Ammon's horn (tissue), 1 donor: Measurements from ENCODE around the gene CD300LB.
"Not testable (repeated sequence)": the region's sequence is repeated elsewhere in the genome, so short reads cannot be mapped to it uniquely, and the experiment has no call there.

ENCODE experiments used
- DNase-seq: peaks from one replicate; pipeline ENCODE4 v3.0.0-alpha.2; 2016; ENCODE audit warnings: low spot score

CD300LB gene

GRCh38 chr17:74525781-74526288 lies 5.4 kb downstream of the CD300LB start:
- DNase-seq: no peak

DNA sequence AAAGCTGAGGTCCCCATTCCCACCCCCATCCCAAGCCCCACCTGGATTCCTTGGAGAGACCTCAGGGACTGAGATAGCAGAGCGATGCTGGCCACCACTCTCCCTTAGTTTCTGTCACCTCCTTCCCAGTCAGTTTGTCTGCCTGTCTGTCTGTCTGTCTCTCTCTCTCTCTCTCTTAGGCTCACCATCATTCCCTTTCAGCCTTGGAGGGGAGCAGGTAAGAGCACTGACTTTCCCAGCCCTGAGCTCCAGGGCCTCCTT lies 5.9 kb downstream of the CD300LB start:
- no peak for DNase-seq

DNA sequence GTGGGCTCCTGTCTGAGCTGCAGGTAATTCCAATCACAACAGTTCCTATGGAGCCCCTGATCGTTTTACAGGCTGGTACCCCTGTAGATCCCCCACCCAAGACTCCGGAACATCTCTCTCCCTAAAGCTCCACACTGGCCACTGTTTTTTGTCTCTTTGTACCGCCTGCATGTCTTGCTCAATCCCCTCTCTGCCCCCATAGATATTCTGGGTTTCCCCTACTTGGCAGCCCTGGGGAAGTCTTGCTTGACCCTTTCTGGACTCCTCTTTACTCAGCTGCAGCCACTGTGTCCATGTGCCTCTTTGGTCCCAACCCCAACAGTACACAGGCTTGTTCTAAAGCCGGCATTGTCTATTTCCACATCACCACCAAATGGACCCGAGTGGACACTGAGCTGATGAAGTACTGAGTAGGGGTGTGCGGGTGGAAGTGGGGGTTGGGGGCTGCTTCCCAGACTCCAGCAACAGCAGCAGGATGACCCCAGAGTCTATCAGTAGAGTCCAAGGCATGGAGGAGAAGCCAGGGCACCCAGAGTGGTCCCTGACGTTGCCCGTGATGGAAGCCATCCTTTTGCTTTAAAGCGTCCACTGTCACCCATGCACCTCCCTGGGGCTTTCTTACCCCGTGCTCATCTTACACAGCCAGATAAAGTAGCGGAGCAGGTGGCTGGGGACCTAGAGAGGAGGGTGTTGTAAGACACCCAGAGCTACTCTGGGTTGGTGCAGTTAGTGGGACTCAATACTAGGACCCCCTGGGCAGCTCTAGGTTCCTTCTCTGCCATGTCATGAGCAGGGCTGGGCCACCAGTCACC lies 6.4 kb downstream of the CD300LB start:
- no peak for DNase-seq

DNA sequence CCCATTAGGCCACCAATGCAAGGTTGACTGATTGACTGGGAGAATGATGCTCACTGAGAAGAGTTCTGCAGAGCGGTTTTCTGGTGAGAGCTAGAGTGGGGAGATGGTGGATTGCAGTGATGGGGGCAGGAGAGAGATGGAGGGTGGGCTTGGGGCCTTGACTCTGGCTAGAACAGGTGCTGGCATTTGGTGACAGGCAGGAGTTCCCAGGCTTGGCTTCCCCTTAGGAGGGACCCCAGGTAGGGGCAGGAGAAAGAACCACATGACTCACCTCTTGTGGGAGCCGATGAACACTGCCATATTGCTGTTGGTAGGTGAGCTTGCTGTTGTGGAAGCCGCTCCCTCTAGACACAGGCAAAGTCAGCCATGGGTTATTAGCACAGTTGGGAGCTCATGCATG lies 8.0 kb downstream of the CD300LB start:
- no peak for DNase-seq

GRCh38 chr17:74522381-74523105 lies 8.7 kb downstream of the CD300LB start:
- no peak for DNase-seq

DNA sequence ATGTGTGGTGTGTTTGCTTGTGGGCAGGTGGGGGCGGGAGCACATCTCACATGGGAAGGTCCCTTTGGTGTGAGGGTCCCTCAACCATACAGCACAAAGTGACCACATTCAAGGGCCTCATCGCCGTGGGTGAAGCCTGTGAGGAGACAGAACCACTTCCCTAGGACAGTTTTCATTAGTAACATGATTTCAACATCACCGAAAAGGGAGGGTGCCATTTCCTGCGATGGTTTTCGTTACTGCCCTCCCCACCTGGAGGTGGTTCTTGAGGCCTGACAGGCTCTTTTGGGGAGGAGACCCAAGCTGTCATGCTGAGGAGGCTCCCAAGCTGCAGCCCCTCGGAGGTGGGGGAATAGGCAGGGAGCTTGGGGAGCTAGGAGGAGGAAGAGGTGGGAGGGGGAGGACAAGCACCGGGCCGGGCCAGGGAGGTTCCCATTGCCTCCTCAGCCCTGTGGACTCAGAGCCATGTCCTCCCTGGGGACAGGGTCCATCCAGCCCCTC lies 9.5 kb downstream of the CD300LB start:
- DNase-seq: peak; percentile 58

DNA sequence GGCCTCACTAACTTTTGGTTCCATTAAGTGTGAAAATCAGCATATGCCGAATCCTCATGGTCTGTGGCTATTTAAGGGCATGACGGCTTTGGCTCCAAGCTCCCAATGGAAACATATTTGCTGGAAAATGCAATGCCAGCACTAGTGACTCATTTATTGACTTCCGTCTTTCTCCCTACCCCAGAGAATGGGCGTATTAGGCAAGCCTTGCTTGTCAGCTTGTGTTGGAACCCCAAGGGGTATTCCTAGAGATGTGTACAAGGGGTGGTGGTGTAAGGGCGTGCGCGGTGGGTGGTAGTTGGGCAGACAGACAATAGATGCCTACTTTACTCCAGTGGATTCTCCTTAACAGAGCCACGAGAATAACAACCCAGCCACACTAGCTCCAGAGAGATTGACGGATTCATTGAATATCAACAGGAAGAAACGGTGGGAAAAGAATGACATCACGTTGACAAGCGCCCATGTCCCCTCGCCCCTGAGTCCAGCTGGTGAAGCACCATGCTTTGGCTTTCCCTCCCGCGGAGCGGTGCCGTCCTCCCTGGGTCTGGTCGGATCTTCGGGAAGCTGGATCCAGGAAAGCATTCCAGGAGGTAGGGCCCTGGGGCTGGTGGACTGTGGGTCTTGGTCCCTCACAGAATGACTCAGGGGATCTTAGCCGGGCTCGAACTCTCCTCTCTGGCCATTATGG lies 10.3 kb downstream of the CD300LB start:
- DNase-seq: peak; percentile 49

- DNase-seq: peak; percentile 62
Observed at GRCh38 chr17:74520016-74520434, 11.2 kb downstream of the CD300LB start.

GRCh38 chr17:74518413-74518981 lies 12.8 kb downstream of the CD300LB start:
- DNase-seq: not testable (repeated sequence)

GRCh38 chr17:74516561-74517328 lies 14.5 kb downstream of the CD300LB start:
- no peak for DNase-seq

DNA sequence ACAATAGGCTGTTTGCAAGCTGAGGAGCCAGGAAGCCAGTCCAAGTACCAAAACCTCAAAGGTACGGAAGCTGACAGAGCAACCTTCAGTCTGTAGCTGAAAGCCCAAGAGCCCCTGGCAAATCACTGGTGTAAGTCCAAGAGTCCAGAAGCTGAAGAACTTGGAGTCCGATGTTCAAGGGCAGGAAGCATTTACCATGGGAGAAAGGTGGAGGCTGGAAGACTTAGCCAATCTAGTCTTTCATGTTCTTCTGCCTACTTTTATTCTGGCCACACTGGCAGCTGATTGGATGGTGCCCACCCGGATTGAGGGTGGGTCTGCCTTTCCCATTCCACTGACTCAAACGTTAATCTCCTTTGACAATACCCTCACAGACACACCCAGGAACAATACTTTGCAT lies 15.3 kb downstream of the CD300LB start:
- no peak for DNase-seq

- no peak for DNase-seq
Observed at GRCh38 chr17:74514632-74515334, 16.5 kb downstream of the CD300LB start.

- DNase-seq: no peak
Observed at GRCh38 chr17:74513987-74514631, 17.2 kb downstream of the CD300LB start.

DNA sequence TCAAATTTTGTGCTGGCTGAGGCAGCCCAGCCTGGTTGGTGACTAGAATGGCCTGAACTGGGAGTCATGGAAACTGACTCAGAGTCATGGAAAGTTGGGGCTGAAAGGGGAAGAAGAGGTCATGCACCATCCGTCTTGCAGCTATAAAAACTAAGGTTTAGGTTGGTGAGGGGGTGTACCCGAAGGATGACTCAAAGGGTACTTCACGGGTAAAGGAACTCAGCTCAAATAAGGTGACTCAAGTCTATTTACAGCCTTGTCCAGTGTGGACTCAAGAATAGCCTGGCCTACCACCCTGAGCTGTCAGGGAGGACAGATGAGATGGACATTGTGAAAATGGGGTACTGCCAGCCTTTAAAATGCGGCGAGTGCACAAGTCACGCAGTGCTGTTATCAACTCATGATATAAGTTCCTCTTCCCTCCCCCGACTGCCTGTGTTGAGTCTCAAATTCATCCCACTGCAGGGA lies 18.6 kb downstream of the CD300LB start:
- DNase-seq: peak; percentile 22

DNA sequence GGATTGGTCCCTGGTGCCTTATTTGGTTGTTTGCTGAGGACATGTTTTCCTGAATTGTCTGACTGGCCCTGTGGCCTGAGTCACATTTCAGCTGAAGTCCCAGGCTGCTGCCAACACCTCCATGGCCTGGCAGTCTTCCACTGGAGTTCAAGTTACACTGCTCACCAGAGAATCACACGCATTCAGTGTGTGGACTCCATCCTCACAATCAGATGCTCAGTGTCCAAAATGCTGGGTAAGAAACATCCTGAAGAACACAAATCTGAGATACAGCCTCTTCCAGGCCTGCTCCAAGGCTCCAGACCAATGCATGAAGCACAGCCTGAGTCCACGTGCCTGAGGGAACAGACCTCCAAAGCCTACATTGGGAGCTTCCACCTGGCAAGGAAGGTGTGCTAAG lies 19.2 kb downstream of the CD300LB start:
- no peak for DNase-seq

DNA sequence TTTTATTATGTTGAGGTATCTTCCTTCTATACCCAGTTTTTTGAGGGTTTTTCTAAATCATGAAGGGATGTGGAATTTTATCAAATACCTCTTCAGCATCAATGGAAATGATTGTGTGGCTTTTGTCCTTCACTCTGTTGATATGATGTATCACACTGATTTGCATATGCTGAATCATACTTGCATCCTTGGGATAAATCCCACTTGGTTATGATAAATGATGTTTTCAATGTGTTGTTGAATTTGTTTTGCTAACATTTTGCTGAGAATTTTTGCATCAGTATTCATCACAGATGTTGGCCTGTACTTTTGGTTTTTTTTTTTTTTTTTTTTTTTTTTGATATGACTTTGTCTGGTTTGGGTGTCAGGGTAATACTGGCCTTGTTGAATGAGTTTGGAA lies 23.1 kb downstream of the CD300LB start:
- no peak for DNase-seq

GRCh38 chr17:74503949-74504348 lies 27.3 kb downstream of the CD300LB start:
- not testable (repeated sequence) for DNase-seq

- DNase-seq: no peak
Observed at GRCh38 chr17:74502861-74503260, 28.4 kb downstream of the CD300LB start.

DNA sequence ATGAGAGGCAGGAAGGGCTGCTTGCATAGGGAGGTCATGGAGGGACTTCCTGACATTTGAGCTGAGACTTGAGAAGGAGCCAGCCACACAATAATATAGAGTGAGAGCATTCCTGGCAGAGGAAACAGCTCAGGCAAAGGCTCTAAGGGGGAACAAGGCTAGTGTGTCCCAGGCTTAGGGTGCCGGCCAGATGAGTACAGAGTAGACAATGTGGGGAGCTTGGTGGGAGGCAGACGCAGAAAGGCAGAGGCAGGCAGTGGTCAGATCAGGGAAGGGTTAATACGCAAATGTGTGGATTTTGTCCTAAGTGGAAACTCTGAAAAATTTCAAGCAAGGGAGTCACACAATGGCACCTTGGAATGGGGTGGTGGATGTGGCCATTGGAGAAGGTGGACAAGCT lies 31.3 kb downstream of the CD300LB start:
- DNase-seq: no peak

- no peak for DNase-seq
Observed at GRCh38 chr17:74497471-74497870, 33.8 kb downstream of the CD300LB start.
